ENCODE data around the gene DCX. TPM values are rescaled to one million over a fixed set of nuclear protein-coding genes. Genes with fewer than 3 reads are reported as not detected.

The DCX gene
- total and polyA plus RNA-seq, 2 of the 13 experiments (the other 11 are each of a cell fraction or from before 2014, with no cell fraction given), result not detected

- Histone ChIP-seq H3K27ac (ENCODE audit: extremely low read length, insufficient read depth, low read length) (no peak overlapping the region), H3K4me2 (ENCODE audit: low read depth, low read length) (no peak overlapping the region), H3K36me3 (replicated peaks in 1 of 2; ENCODE audit: control insufficient read depth in 1 of 2, insufficient read depth in 2 of 2, low read length in 2 of 2) (no peaks in the 10 kb centered on the region), H3K79me2 (ENCODE audit: insufficient read depth, low read length) (no peaks in the 10 kb centered on the region), H2AFZ (ENCODE audit: low read length) (no peak overlapping the region), H4K20me1 (ENCODE audit: insufficient read depth, low read length) (no peaks in the 10 kb centered on the region), H3K9me3 (ENCODE audit: low read length) (no peaks in the 10 kb centered on the region), H3K9ac (ENCODE audit: insufficient read depth, low read depth, low read length) (no peak overlapping the region), H3K4me1 (ENCODE audit: insufficient read depth, low read length) (no peaks in the 10 kb centered on the region), H3K4me3 (replicated peaks in 1 of 3; ENCODE audit: insufficient read depth in 1 of 3, low read depth in 2 of 3, low read length in 3 of 3) (no peak overlapping the region), H3K27me3 (ENCODE audit: control insufficient read depth in 1 of 2, insufficient read depth in 2 of 2, low read length in 2 of 2) (no peaks in the 10 kb centered on the region)
- ATAC-seq, result no peak
- no peak for DNase-seq (ENCODE audit: low spot score)
- 9% methylated on average over 4 of the region's 4 CpGs for WGBS (ENCODE audit: low lambda C conversion rate)
- TF ChIP-seq KDM5A (IDR thresholded peaks at IDR 0.05; ENCODE audit: borderline replicate concordance, low read length), result no peak
- TF ChIP-seq ZNF629 (CRISPR knock-in tag; conservative IDR thresholded peaks at IDR 0.05), result no peak
- TF ChIP-seq TFDP1 (CRISPR knock-in tag; IDR thresholded peaks at IDR 0.05; ENCODE audit: borderline replicate concordance), result no peak
- TF ChIP-seq, protein P1, sequence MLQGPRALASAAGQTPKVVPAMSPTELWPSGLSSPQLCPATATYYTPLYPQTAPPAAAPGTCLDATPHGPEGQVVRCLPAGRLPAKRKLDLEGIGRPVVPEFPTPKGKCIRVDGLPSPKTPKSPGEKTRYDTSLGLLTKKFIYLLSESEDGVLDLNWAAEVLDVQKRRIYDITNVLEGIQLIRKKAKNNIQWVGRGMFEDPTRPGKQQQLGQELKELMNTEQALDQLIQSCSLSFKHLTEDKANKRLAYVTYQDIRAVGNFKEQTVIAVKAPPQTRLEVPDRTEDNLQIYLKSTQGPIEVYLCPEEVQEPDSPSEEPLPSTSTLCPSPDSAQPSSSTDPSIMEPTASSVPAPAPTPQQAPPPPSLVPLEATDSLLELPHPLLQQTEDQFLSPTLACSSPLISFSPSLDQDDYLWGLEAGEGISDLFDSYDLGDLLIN (CRISPR knock-in tag; IDR thresholded peaks at IDR 0.05; ENCODE audit: borderline replicate concordance), result no peak
- no peak for TF ChIP-seq ZNF549 (CRISPR knock-in tag; IDR thresholded peaks at IDR 0.05)
- no peak for TF ChIP-seq ZNF256 (CRISPR knock-in tag; conservative IDR thresholded peaks at IDR 0.05)
- no peak for TF ChIP-seq RFXAP (CRISPR knock-in tag; IDR thresholded peaks at IDR 0.05; ENCODE audit: borderline replicate concordance)
- TF ChIP-seq RBM22 (optimal IDR thresholded peaks at IDR 0.05; ENCODE audit: low read length), result no peak
- no peak for TF ChIP-seq PAX8 (CRISPR knock-in tag; IDR thresholded peaks at IDR 0.05; ENCODE audit: borderline replicate concordance)
- TF ChIP-seq ZNF224 (CRISPR knock-in tag; IDR thresholded peaks at IDR 0.05), result no peak
- no peak for TF ChIP-seq XBP1 (CRISPR knock-in tag; IDR thresholded peaks at IDR 0.05)
- TF ChIP-seq HMG20A (CRISPR knock-in tag; IDR thresholded peaks at IDR 0.05; ENCODE audit: borderline replicate concordance), result no peak
- no peak for TF ChIP-seq ATF5 (CRISPR knock-in tag; IDR thresholded peaks at IDR 0.05; ENCODE audit: low read depth)
- no peak for TF ChIP-seq STAT5B (CRISPR knock-in tag; IDR thresholded peaks at IDR 0.05)
- no peak for TF ChIP-seq ATF1 (CRISPR knock-in tag; IDR thresholded peaks at IDR 0.05)
- TF ChIP-seq NFKBIZ (CRISPR knock-in tag; IDR thresholded peaks at IDR 0.05), result no peak
- TF ChIP-seq PCBP1 (IDR thresholded peaks at IDR 0.05; ENCODE audit: borderline replicate concordance, low read depth, low read length), result no peak
- TF ChIP-seq ZNF766 (CRISPR knock-in tag; IDR thresholded peaks at IDR 0.05; ENCODE audit: borderline replicate concordance), result no peak
- TF ChIP-seq FOXO1 (CRISPR knock-in tag; IDR thresholded peaks at IDR 0.05), result no peak
- intact Hi-C loops (cut with micrococcal nuclease; ENCODE audit: unreplicated experiment), result no loop called here
- BruUV-seq (replicated peaks), result no TSS peak
- POLR2A ChIA-PET, result no interaction called here
- CTCF ChIA-PET (ENCODE audit: low intra/inter-chr PET ratio, low total read pairs), result no interaction called here
- no peak for FAIRE-seq
- in situ Hi-C loops (cut with HindIII; ENCODE audit: extremely low pct_ligation_motif_present, low pct_unique_long_range_greater_than_20kb), result no loop called here
These were observed 25.9 kb downstream of the DCX start for GRCh38 chrX:111386077-111386476.

All from HepG2 (cell line).